ENCODE results near the gene PTPN6. TPM values are rescaled to one million over a fixed set of nuclear protein-coding genes. Genes with fewer than 3 reads are reported as not detected.

PTPN6 gene
- total and polyA plus RNA-seq, 9 of the 15 experiments (the other 6 are each of a cell fraction or from before 2014, with no cell fraction given): 1.5 to 5.1 (median 3.9) TPM

GRCh38 chr12:6934110-6934509, 17.0 kb upstream of the PTPN6 start (continued):
- no peak for TF ChIP-seq CHD7 (IDR thresholded peaks at IDR 0.05; ENCODE audit: low read depth, low read length)
- TF ChIP-seq GATAD2B (IDR thresholded peaks at IDR 0.05; ENCODE audit: borderline replicate concordance): no peak
- no peak for TF ChIP-seq RNF219 (CRISPR knock-in tag; IDR thresholded peaks at IDR 0.05)
- TF ChIP-seq NR2F6 (CRISPR knock-in tag; IDR thresholded peaks at IDR 0.05): no peak
- no peak for TF ChIP-seq ZNF512 (tag; IDR thresholded peaks at IDR 0.05)
- TF ChIP-seq BMI1 (IDR thresholded peaks at IDR 0.05; ENCODE audit: low read length): no peak
- no peak for TF ChIP-seq RREB1 (CRISPR knock-in tag; IDR thresholded peaks at IDR 0.05)

All from K562 (cell line).